Muscle of back (tissue), 11 donors: ENCODE data around the gene C2CD4A. TPM values are rescaled to one million over a fixed set of nuclear protein-coding genes. Genes with fewer than 3 reads are reported as not detected.

ENCODE experiments used
- DNase-seq, 3 donors: peaks; one replicate each; pipeline versions ENCODE4 v3.0.0 to v3.0.0-alpha.2; 2013
- polyA plus RNA-seq, 10 donors: library from polyadenylated mRNA; unstranded; fragments of 120-200 nt; gene quantifications; one replicate each; pipeline ENCODE4 v1.2.1, GENCODE V29; 2013; ENCODE audit not compliant: insufficient read length in 10 of 10

Gene C2CD4A
- polyA plus RNA-seq, 10 donors = 0.07 TPM; not detected in 9

DNA sequence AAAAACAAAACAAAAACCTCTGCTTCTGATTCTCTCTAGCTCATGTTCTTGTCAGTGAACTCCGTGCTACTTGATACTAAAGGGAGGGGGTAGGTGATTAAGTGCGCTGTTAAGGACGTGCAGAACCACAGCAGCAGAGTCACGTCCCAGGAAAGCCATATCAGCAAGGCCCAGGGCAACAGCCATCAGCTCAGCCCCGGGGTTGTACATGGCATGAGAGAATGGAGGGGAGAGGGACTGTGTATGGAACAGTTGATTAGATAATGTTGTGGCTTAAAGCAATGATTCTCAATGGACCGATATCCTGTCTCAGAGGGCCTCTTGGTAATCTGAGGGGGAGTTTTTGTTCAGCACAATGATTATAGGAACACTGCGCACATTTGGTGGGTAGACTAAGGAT, 27.6 kb downstream of the C2CD4A start:
- no peak for DNase-seq

DNA sequence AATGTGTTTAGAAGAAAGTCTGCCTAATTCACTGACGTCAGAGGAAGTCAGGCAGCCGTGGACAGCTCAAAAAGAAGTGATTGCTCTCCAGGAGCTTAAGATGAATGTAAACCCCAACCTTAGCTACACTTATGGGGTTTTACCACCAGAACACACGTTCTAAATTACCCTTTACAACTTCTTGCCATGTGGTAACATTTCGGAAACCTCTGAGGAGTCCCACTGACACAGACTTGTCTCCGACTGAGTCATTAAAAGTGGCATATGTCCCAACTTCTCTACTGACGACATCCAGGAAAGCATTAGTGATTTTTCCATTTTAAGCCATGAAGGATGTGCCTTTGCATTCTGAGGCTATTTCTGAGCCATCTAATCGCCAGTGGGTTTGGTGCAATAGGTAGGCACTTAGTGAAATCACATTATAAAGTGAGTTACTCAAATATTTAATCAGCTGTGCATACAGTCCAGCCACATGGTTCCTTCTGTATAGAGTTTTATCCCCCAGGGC, 32.4 kb downstream of the C2CD4A start:
- peak; percentile 21 to 83 (median 45) for DNase-seq

DNA sequence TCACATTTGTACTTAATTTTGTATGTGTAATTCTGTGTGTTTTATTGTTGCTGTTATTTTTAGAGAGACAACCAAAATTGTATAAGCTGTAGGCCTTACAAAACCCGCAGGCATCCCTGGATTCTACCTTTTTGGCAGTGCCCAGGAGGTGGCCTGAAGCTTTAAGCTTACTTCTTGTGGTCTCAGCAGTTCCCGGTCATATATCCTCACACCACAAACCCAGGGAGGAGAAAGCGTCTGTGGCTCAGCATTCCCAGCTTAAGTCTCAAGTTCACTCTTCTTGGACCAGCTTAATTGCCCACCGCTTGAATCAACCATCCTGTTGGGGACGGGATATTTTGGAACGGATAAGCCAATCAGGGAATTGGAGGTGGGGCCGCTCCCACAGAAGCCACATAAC, 36.7 kb downstream of the C2CD4A start:
- DNase-seq = no peak

DNA sequence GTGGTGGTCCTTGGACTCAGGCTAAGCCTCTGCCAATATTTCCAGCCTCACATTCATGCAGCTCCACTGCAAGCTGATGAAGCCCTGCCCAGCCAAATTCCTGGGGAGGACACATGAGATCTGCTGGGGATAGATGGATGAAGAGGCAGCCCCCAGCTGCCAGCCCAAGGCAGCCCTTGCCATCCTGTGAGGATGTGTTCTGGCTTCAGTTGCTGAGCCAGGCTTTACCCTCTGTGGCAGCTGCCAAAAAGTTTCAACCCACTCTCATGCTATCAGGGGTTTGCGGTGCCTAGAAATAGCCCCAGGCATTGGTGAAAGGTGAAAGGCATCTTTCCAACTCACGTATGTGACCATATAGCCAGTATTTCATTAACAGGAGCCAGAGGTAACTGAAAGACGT, 37.6 kb downstream of the C2CD4A start:
- DNase-seq = peak in 1 of 3 donors; percentile 41

DNA sequence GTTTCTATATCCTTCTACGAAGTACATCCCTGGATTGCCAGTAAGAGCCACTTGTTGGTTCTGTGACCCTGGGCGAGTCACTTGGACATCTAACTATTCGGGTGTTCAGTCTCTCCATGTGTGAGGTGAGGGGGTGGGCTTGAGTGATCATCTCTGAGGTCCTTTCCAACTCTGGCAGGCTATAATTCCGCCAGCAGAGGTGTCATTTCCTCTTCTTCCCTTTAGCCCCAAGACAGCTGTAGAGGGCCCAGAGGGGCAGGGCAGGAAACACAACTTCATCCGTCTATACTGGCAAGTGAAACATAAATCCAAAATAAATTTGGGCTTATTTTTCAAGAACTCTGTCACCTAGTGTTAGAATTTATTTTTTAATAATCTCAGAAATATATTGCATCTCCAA, 38.1 kb downstream of the C2CD4A start:
- DNase-seq = no peak

DNA sequence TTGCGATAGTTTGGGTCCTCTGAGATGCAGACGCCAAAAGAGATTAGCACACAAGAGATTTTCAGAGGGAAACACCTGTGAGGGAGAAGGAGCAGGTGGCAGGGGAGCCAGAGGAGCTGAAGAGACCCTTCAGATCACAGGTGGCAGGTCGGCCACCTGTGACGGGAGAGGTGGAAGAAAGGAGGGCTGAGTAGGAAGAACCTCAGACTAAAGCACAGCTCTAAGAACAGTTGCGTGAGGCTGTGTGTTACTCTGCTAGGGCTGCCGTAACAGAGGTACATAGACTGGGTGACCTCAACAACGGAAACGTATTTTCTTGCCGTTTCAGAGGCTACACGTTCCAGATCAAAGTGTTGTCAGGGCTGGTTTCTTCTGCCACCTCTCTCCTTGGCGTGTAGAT, 38.5 kb downstream of the C2CD4A start:
- no peak for DNase-seq

DNA sequence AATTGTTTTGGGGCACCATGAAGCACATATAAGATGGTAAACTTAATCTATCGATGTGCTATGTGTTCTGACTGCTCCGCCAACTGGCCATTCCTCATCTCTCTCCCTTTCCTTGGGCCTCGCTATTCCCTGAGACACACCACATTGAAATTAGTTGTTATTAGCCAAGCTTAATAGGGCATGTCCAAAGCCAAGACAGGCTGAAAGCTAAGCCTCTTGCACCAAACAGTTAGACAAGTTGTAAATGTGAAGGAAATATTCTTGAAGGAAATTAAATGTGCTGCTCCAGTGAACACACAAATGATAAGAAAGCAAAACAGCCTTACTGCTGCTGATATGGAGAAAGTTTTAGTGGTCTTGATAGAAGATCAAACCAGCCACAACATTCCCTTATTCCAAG, 39.3 kb downstream of the C2CD4A start:
- DNase-seq = no peak

DNA sequence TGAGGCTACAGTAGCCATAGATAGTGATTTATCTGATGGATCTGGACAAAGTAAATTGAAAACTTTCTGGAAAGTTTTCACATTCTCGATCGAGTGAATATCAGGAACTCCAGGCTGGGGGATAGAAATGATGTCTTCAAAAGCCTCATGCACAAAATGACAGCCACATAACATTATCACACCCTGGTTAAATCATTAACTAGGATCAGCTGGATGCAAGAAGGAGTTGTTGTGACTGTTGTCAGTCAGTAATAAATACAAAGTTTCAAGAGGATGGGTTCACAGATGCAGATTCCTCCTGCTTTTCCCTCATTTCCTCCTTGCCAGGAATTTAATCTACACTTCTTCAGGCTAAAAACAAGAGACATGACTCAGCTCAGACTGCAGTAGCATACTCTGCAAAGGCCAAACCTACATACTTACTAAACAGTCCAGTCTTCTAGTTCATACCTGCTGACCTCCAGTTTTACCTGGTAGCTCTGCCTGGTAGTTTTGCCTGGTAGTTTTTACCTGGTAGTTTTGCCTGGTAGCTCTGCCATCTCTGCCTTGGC, 40.9 kb downstream of the C2CD4A start:
- no peak for DNase-seq

DNA sequence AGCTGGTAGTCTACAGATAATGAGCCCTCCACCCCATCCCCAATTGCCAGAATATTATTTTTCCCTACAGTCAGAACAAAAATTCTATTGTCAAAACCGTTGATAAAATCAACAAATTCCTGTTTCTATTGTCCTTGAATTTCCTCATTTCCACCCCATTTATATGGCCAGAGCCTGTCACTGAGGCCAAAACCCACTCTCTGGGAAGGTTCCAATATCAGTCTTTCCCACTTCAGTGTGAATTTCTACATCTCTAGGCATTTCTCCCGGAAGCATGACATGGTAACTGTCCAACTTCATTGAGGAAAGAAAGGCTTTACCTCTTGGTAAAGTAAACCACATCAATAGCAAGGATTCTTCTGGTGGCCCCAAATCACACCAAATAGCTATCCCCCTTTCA, 41.6 kb downstream of the C2CD4A start:
- DNase-seq = no peak

DNA sequence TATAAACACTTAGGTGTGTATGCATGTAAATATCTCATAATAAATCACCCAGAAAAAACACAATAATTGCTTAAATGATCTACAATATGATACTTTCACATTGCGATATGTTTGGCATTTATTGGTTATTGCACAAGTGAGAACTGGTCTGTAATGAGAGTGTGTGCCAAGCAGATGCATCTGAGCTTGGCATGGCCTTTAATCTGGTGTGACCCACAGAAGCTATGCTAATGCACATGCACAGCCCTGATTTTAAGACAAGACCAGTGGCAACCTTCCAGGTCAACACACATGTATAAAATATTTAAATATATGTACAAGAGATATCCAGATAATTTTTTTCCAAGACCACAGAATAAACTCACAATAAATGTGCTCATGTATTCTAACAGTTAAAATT, 42.7 kb downstream of the C2CD4A start:
- DNase-seq = peak in 1 of 3 donors; percentile 49

DNA sequence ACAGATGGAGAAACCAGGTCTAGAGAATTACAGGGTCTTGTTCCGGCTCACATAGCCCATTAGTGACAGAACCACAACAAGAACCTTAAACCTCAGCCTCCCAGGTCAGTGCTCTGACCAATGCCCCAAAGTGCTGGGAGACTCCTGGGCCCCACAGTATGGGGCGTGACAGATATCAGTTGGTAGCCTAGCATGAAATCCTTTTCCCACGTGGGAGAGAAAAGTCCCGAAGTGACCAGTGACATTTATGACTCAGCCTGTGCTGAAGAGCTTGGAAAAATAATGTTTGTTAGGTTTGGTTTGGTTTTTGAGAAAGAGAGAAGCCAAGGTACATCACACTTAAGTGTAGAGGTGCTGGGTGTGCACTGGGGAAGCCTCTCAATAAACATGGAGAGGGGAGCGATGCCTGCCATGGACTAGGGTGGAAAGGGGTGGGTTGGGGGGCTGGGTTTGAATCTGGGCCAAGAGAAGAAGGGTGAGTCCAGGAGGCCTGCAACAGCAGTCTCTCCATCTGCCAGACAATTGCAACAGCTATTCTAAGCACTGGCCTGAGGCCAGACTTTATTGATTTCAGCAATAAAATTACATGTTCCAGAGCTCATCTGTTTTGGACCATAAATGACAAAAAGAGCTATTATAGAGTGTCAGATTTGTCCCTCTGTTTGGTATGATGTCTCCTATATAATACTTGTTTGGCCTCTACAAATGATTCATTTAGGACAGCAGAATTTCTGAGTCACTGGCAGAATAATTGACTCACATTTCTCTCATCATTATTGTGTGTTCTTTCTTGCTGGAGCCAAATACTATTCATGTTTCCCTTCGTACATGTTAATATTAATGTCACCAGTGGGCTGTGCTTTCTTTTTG, 43.4 kb downstream of the C2CD4A start:
- DNase-seq = peak; percentile 53 to 80 (median 60)

DNA sequence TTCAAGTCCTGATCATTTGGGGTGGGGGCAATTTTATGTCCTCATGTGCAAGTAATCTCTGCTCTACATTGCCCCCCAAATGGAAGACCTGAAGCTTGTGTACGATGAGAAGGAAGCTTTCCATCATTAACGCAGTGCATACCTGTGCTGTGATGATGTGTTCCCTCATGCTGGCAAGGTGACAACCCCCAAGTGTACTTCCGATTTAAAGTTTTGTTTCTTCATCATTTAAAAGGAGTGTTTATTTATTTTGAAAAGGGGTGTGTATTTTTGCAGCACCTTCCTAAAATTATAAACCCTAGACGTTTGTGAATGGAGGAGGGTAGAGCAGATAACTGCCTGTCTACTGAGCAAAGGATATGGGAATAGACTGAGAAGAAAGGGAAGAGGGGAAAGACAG, 45.3 kb downstream of the C2CD4A start:
- DNase-seq = no peak

DNA sequence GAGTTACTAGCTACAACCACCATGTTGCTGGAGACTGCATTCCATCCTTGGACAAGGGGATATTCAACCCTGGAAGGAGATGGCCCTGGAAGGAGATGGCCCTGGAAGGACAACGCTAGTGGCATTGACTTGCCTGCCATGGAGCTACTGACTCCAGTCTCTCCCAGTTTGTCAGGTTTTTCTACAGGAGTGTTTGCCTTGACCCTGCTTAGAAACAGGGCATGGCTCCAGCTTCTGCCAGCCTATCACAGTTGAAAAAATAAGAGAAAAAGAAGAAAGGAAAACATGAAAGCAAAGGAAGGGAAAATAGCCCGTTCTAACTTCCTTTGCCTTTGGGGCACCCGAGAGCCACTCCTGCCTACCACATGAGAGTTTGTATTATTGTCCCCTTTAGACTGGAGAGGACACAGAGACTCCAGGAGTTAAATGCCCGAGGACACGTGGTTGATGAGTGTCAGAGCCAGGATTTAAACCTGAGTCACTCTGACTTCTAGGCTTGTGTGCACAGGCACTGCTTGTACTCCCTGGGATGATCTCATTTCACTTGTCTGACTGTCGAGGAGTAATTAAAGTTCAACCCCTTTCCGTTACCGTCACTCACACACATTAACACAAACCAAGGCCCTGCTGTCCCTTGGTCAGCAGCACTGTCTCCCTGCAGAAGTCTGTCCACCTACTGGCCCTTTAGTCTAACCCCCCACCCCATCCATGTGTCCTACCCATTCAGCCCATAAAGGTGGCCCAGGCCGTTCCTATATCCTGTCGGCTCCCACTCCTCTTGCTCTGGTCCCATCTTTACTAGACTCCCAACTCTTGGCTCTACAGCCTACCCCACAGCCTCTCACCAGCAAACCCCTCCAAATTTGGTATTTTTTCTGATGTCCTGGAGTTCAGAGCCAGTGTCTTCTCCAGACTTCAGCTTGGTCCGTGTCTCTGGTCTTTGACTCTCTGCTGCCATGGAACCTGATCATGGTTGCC, 46.1 kb downstream of the C2CD4A start:
- peak in 1 of 3 donors; percentile 64 for DNase-seq

DNA sequence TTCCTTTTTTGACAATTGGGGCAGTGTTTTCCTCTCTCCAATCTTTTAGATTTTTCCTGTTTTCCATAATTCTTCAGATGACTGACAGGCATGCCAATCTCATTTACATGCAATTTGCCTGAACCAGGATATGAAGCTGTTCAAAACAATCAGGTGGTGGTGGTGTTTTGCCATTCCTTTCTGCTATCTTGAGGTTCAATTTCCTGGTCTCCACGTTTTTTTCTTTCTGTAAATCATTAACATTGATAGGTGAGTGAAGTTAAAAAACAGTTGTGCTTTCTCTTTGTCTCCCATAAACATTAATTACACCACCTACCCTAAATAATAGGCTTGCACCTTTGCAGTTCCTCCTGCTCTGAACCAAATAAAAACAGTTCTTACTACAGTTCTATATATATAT, 49.1 kb downstream of the C2CD4A start:
- DNase-seq = no peak

DNA sequence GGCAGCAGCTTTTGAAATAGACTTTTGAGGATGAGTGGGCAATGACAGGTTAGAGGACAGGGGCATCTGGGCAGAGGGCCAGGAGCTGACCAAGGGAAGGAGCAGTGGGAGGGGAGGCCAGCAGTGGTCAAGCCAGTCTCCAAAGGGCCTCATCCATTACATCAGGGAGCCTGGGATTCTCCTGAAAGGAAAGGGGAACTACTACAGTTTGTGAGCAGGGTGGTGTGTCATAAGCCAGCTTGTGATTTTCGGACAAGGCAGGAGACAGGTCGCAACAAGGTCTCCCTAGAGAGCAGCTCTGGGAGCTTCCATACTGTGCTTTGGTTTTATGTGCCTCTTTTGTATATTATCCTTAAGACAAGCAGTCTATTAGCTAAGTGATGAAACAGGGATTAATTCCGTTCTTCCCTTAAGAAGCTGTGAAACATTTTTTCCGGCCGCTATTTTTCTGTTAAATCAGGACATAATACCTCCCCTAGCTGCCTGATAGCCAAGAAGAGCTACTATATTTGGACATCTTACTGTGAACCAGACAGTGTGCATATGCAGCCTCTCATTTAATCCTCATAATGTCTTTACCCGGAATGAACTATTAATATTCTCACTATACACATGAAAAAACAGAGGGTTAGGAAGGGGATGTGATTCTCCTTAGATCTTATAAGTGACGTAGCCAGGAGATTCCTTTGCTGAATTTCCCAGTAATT, 51.9 kb downstream of the C2CD4A start:
- DNase-seq = peak in 1 of 3 donors; percentile 26

DNA sequence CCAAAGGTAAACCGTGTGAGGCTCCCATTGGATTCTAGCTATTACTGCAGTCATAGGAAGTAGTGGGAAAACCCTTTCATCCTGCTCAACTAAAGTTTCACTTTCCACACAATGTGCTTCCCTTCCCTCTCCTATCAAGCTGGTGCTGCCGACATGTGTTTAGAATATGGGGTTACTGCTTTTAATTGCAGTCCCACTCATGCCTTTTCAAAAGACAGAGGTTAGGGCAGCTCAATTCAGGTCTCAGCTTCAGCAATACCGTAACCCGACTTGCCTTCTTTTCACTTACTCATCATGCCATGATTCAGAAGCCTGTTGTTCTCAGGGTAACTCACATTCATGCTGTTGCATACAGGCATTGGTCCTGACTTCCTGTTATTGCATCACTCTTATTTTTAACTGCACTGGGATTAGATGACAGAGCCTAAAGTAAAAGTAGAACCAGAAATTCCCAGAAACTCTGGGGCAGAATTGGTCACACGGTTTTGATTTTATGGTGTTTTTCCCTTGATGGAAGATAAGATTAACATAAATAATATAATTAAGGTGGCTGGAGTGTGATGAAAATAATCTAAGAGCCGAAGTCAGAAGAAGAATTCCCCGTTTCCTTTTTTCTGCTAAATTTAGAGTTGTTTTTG, 52.6 kb downstream of the C2CD4A start:
- DNase-seq = peak in 2 of 3 donors; percentile 57 to 86

DNA sequence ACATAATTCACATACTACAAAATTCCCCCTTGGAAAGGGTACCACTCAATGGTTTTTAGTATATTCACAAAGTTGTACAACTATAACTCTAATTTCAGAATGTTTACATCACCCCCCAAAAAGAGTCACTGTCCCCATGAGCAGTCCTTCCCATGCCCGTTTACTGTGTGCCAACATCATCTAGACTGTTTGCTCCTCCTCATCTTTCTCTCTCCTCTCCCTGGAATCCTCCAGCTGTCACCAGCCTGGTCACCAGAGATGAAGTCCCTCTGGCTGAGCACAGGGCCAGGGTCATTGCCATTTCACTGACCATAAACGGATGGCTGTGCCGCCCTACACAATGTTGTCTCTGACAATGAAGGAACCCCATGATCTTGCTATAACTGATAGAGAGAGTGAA, 53.1 kb downstream of the C2CD4A start:
- no peak for DNase-seq
